ENCODE results near the gene TCAP.
A peak's percentile ranks its signal among the peaks of the same experiment; 100 is the strongest.

TCAP gene

DNA sequence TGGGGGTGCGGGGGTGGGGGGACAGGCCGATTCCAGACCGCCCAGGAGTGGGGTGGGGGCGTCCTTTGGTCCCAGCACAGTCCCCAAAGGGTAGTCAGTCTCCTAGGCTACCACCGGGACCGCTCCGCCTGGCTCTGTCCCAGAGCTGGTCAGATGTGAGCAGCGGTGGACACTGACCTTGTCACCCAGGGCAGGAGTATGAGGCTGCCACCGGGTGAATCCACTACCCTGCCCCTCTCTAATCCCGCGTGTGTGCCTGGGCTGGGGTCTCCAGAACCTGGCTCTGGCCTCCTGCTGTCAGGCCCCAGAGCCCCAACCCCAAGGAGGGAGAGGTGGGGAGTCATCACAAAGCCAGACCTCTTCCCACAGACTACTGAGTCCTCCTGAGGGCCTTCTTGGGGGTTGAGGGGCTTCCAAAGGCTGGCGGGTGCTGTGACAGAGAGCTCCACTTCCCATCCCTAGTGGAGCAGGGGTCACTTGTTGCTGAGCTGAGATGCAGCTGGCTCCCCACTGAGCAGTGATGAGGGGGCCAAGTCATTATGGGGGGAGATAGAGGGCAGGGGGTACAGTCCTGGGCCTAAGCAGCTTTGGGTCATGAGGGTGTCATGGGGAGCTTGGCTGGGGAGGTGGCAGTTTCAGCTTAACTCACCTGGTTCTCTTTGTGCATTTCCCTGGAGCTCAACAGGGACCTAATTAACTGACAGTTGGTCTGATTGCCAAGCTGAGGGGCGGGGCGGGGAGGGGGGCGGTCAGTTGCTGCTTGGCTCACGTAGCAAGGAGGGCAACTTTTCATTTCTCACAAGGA, 37.2 kb upstream of the TCAP start:
- DNase-seq, result no peak
- in situ Hi-C loops (cut with HindIII; ENCODE audit: low pct_ligation_motif_present, low pct_unique_long_range_greater_than_20kb, low sequenced_read_pairs), result no loop called here

DNA sequence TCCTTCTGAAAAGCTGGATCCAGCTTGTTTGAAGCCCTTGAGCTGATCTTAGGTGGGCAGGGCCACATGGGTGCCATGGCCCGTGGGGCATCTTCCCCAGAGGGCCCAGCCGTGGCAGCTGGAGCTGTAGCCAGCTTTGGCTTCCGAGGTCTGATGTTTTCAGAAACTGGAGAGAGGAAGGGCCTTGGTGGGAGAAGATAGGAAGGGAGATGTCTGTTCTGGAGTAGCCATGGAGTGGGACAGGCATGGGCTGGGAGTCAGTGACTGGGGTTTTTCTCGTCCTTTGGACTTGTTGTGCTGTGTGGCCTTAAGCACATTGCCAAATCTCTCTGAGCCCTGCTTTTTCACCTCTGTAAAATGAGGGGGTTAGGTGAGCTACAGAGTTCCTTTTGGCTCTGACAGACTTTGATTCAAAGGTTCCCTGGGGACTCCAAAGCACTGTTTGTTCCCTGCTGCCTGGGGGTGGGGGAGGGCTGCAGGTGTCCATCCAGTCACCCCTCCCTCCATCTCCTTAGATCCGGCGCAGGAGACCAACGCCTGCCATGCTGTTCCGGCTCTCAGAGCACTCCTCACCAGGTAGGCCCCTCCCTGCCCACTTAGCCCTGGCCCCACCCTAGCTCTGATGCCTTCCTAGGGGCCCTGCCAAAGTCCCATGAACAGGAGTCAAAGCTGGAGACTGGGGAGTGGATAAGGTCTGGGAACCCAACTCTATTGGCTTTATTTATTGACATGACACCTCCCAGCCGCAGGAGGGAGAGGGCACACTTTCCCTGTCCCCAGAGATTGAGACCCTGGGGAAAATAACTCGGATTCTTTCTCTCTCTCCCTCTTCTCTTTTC, 36.3 kb upstream of the TCAP start:
- in situ Hi-C loops (cut with HindIII; ENCODE audit: low pct_ligation_motif_present, low pct_unique_long_range_greater_than_20kb, low sequenced_read_pairs), result no loop called here
- DNase-seq, result no peak

DNA sequence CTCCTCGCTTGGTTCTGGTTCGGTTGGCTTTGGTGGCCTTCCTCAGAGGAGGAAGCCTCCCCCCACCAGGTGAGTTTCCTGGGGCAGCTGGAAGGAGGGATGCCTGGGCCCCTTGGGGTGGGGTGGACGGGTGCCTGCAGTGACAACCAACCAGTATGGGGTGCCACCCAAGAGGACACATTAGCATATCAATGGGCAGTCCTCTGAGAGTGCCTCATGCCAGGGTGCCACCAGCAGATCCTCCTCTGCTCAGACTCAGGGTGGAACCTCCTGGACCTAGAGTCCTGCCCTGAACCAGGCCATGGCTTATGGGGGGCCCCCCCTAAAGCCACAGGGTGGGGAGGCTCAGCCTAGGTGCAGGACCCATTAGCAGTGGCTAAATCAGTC, 35.7 kb upstream of the TCAP start:
- in situ Hi-C loops (cut with HindIII; ENCODE audit: low pct_ligation_motif_present, low pct_unique_long_range_greater_than_20kb, low sequenced_read_pairs), result no loop called here
- DNase-seq, result no peak

DNA sequence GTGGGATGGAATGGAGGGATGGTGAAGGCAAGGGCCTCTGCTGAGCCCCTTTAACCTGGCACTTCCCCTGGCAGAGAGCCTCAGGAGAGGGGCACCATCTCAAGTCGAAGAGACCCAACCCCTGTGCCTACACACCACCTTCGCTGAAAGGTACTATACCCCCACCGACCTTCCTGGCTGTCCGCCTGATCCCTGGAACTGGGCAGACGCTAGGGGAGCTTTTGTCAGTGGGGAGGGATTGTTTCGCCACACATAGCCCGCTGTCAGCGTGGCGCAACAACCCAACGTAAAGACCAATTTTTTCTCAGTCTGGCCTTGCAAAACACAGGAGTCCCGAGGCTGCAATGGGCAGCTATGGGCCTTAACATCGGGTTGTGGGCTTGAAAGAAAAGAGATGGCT, 35.3 kb upstream of the TCAP start:
- in situ Hi-C loops (cut with HindIII; ENCODE audit: low pct_ligation_motif_present, low pct_unique_long_range_greater_than_20kb, low sequenced_read_pairs), result no loop called here
- no peak for DNase-seq

DNA sequence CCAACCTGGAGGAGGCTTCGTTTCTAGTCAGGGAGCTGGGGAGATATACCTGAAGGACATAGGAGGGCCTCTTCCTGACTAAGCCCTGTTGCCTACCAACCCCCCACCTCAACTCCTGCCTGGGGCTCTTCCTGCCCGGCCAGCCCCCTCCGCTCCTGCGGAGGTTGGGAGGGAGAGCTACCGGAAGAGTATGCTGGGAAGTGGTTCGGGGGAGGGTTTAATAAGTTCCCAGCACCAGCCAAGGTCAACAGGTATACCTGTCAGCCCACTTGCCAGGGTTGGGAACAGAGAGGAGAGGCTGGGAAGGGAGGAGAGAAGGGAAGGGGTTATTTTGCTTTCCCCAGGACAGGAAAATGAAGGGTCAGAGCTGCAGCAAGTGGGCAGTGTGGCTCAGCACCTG, 33.7 kb upstream of the TCAP start:
- no peak for DNase-seq
- in situ Hi-C loops (cut with HindIII; ENCODE audit: low pct_ligation_motif_present, low pct_unique_long_range_greater_than_20kb, low sequenced_read_pairs), result no loop called here

DNA sequence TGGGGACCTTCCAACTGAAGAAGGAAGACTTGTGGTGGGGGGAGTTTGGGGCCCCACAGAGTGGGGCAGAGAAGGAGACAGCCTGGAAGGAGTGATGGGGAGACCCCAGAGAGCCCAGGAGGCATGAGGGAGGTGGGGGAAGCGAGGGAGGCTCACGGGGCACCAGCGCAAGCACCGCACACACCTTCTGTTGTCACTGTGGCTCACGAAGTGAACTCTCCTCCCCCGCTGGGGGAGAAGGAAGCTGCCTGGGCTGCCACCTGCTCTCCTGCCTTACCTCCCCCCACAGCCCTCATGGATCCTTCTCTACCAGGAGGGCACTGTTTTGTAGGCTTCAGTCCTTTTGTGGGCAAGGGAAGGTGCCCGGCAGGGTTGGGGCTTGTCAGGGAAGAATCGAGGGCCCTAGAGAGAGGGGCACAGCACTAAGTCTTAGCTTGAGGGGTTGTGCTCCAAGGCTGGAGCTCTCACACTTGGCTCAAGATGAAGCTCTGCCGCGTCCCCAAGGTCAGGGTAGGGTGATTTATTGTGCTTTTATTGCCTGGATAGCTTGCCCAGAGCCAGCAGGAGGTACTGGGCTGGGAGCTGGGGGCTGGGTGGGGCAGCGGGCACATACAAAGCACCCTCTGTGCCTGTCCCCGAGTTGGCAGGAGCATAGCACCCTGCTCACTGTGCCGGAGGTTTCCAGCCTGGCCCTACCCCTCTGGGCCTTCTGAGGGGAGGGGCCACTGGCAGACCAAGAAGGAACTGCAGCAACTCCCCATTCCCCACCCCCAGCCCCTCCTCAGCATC, 32.8 kb upstream of the TCAP start:
- in situ Hi-C loops (cut with HindIII; ENCODE audit: low pct_ligation_motif_present, low pct_unique_long_range_greater_than_20kb, low sequenced_read_pairs), result no loop called here
- no peak for DNase-seq

DNA sequence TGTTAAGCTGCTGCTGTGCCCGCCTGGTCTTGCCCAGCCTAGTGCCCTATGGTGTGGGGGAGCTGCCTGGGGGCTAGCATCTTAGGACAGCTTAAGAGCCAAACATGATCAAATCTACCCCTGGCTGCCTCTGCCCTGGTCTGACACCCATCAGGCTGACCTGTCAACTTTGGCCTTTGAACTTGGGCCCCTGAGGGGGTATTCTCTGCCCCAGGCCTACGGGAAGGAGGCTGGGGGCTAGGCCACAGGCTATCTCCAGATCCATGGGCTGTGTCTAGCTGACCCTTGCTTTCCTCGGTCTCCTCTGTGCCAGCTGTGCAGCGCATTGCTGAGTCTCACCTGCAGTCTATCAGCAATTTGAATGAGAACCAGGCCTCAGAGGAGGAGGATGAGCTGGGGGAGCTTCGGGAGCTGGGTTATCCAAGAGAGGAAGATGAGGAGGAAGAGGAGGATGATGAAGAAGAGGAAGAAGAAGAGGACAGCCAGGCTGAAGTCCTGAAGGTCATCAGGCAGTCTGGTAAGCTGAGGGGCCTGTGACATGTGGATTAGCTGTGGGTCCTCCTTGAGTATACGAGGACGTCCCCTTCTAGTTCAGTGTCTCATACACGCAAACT, 31.5 kb upstream of the TCAP start:
- DNase-seq, result no peak
- in situ Hi-C loops (cut with HindIII; ENCODE audit: low pct_ligation_motif_present, low pct_unique_long_range_greater_than_20kb, low sequenced_read_pairs), result no loop called here

DNA sequence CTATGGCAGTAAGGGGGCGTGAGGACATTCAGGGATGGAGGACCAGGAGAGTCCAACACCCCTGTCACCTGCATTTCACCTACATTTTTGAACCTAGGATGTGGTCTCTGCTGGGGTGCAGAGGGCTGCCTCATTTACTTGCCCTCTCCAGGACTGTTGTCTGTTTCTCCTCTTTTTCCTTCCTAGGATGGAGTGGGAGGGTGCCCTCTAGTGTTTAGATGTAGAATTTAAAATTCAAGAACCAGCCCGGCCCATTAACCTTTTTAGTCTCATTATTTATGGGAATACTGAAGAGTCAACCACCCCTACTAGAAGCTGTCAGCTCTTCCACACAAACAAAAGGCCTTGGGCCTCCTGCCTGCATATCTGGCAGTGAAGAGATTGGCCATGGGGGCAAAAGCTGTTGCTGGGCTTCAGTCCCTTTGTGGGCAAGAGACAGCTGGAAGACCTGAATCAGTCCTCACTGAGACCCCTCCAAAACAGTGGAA, 30.7 kb upstream of the TCAP start:
- in situ Hi-C loops (cut with HindIII; ENCODE audit: low pct_ligation_motif_present, low pct_unique_long_range_greater_than_20kb, low sequenced_read_pairs), result no loop called here
- DNase-seq, result peak; percentile 57

DNA sequence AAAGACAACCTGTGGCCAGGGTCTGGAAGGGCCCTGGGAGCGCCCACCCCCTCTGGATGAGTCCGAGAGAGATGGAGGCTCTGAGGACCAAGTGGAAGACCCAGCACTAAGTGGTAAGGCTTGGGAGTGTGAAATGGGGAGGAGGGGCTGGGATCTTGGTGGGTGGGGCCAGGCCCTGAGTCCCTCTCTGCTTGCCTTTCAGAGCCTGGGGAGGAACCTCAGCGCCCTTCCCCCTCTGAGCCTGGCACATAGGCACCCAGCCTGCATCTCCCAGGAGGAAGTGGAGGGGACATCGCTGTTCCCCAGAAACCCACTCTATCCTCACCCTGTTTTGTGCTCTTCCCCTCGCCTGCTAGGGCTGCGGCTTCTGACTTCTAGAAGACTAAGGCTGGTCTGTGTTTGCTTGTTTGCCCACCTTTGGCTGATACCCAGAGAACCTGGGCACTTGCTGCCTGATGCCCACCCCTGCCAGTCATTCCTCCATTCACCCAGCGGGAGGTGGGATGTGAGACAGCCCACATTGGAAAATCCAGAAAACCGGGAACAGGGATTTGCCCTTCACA, 29.5 kb upstream of the TCAP start:
- in situ Hi-C loops (cut with HindIII; ENCODE audit: low pct_ligation_motif_present, low pct_unique_long_range_greater_than_20kb, low sequenced_read_pairs), result no loop called here
- no peak for DNase-seq

DNA sequence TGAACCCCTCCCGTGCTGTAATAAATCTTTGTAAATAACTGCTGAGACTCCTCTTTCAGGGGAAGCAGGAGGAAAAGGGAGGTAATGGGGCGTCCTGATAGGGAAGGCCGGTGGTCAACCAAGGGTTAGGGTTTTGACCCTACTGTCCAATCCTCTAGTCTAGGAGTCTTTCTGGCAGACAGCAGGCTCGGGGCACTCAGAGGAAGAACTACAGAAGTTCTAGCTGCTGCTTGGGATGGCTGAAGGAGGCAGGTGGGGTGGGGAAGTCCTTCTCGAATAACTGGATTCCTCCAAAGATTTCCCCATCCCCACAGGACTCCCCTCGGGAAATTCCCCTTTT, 28.6 kb upstream of the TCAP start:
- DNase-seq, result no peak
- in situ Hi-C loops (cut with HindIII; ENCODE audit: low pct_ligation_motif_present, low pct_unique_long_range_greater_than_20kb, low sequenced_read_pairs), result no loop called here

DNA sequence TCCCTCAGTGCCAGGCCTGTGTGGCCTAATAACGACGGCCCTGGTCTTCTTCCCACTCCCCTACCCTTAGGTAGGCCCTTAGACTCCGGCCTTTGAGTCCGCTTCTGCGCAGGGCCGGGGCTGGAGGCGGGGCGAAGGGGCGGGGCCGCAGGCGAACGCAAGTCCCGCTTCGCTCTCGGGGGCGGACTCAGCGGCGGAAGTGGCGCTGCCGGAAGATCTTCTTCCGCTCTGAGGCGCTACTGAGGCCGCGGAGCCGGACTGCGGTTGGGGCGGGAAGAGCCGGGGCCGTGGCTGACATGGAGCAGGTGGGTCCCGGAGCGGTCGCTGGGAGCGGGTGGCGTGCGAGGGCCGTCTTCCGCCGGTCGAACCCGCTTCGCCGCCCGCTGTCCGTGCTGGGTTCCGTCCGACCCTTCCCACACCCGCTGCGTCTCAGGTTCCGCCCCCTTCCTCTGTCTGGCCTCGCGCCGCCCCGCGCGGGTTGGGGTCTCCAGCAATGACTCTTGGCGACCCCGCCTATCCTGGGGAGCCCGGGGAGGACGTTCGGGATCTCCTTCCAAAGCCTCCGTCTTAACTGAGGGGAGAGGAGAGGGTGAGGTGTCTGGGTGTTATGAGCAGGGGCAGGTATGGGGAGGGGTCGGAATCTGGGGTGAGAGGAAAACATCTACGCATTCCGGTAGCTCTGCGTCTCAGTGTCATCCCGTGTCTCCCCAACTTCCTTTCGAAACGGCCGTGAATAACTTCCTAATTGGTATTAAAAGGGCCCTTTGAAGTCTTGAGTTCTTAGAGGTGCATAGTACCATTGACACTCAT, 28.0 kb upstream of the TCAP start, which contains the start of gene STARD3:
TSS of gene STARD3 (plus strand) at position 218 of the 810 bp plus-strand sequence. CDS start 16,388 bp downstream, outside the sequence.
- DNase-seq, result peak; percentile 89
- in situ Hi-C loops (cut with HindIII; ENCODE audit: low pct_ligation_motif_present, low pct_unique_long_range_greater_than_20kb, low sequenced_read_pairs), result no loop called here

DNA sequence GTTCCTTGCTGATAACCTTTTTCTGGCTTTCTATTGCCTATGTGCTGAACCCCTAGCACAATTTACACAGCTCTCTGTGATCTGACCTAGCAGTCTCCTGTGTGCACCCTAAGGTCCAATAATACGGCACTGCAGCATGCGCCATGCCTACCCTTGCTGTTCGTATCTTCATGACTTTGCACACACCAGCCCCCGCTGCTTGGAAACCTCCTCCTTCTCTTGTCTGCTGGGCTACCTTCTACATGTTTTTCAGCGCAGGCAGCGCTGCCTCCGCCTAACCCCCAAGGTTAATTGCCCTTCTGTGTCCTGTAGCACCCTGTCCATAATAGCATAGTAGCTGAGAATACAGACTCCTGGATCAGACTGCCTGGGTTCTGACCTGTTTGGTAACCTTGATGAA, 26.8 kb upstream of the TCAP start:
- in situ Hi-C loops (cut with HindIII; ENCODE audit: low pct_ligation_motif_present, low pct_unique_long_range_greater_than_20kb, low sequenced_read_pairs), result no loop called here
- DNase-seq, result no peak

DNA sequence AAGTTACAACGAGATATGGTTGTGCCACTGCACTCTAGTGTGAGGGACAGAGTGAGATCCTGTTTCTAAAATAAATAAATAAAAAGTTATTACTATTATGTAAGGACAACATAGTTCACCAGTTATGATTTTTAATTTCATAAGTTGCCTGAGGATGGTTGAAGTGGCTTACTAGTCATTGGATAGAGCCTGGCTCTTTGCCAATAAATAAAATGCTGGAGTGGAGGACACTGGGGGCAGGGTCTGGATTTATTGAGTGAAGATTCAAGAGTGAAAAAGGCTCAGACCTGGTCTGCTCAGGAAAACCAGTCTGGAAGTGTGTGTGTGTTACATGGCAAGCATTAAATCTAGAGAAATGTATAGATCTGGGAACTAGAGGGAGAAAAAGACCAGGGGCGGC, 26.1 kb upstream of the TCAP start:
- no peak for DNase-seq
- in situ Hi-C loops (cut with HindIII; ENCODE audit: low pct_ligation_motif_present, low pct_unique_long_range_greater_than_20kb, low sequenced_read_pairs), result no loop called here

DNA sequence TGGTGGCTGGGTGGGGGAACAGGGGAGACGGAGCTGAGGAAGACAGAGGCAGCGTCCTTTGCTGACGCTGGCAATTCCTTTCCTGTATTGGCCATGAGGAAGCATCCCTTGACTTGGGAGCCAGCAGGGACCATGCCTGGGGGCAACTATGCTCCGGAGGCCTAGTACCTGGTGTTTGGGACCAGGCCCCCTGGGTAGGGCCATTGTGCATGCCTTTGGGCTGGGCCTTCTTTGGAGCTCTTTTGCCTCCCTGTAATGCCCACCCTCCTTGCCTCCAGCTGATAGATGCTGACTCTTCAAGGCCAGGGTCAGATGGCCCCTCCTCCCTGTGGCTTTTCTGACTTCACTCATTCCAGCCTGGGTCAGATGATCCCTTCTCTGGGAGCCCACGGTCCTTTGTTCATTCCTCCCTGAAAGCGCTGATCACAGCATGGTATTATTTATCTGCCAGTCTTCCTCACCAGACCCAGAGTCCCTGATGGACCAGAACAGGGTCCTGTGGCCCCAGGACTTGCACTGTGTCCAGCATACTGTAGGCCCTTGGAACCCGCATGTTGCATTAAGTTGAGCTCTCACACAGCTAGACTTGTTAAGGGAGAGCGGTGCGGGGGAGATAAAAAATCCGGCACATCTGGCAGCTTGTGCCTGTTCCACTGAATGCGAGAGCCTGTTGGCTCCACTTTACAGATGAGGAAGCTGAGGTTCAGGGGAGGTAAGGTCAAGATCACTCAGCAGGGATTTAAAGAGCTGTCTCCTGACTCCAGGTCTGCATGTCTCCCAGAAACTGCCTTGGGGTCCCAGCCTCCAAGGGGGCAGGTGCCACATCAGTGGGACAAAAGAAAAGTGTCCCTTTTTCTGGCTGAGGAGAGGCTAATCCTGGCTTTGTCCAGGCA, 25.3 kb upstream of the TCAP start:
- DNase-seq, result no peak
- in situ Hi-C loops (cut with HindIII; ENCODE audit: low pct_ligation_motif_present, low pct_unique_long_range_greater_than_20kb, low sequenced_read_pairs), result no loop called here

DNA sequence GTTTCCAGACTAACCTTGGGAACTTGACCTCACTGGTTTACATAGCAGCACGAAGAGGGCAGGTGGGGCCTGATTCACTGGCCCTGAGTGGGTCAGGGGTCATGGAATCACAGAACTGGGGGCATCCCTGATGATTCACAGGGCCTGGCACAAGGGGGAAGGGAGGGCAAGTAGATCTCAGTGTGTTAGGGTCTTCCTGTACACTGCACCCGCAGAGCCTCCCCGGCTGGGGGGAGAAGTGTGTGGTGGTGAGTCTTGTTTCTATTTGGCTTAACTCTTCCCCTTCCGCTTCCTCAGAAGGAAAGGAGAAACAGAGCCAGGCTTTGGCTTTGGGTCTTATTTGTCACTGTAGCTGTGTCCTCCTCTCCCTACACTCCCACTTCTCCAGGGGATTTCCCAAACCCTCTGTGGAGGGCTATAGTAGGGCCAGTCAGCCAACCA, 24.5 kb upstream of the TCAP start:
- no peak for DNase-seq
- in situ Hi-C loops (cut with HindIII; ENCODE audit: low pct_ligation_motif_present, low pct_unique_long_range_greater_than_20kb, low sequenced_read_pairs), result no loop called here

DNA sequence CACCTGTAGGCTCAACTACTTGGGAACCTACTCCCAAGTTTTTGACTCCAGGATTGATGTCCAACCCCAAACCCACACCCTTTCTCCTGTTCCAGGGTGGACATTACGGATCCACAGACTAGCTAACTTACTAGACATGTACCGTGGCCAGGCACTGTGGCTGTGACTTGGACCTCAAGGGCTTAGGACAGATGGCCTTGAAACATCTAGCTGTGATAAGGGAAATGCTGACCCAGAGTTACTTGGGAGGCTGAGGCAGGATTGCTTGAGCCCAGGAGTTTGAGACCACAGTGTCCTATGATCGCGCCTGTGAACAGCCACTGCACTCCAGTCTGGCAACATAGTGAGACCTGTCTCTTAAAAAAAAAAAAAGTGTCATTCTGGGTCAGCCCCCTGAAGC, 24.1 kb upstream of the TCAP start:
- in situ Hi-C loops (cut with HindIII; ENCODE audit: low pct_ligation_motif_present, low pct_unique_long_range_greater_than_20kb, low sequenced_read_pairs), result no loop called here
- no peak for DNase-seq

DNA sequence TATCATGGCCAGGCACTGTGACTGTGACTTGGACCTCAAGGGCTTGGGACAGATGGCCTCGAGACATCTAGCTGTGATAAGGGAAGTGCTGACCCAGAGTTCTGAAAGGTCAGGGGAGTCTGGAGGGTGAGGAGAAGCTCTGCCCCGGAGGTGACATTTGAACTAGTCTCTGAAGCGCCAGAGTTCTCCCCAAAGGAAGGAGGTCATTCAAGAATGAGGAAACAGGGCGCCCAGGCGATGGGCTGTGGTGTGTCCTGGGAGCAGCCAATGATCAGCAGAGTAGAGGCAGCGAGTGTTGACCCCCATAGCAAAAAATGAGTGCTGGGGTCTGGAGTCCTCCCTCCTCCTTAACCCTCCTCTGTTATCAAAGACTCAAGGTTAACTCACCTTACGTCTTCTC, 23.3 kb upstream of the TCAP start:
- no peak for DNase-seq
- in situ Hi-C loops (cut with HindIII; ENCODE audit: low pct_ligation_motif_present, low pct_unique_long_range_greater_than_20kb, low sequenced_read_pairs), result no loop called here

Data from ACHN (cell line).